HepG2 (cell line): ENCODE measurements around the gene SV2A. TPM values are rescaled to one million over a fixed set of nuclear protein-coding genes. Genes with fewer than 3 reads are reported as not detected.

ENCODE experiments used
- KLF15 ChIP-seq: sonication (generic); formaldehyde crosslinking; IDR thresholded peaks from 2 replicates; pipeline ENCODE4 v1.8.1; 2023; ENCODE audit warnings: borderline replicate concordance, mild to moderate bottlenecking, inconsistent platforms, missing genetic modification reagents, mixed read lengths
- ZNF598 ChIP-seq: sonication (generic); formaldehyde crosslinking; IDR thresholded peaks from 2 replicates; pipeline ENCODE4 v1.5.1; 2020; ENCODE audit warnings: mild to moderate bottlenecking, missing genetic modification reagents, borderline replicate concordance
- ZNF614 ChIP-seq: IDR thresholded peaks from 2 replicates; pipeline ENCODE4 v1.6.1; 2018; ENCODE audit warnings: missing biosample characterization, missing genetic modification reagents, inconsistent platforms, borderline replicate concordance
- polyA plus RNA-seq, 8 experiments: library from polyadenylated mRNA; depleted of rRNA in 3 of 8; stranded (reverse) in 7 of 8; unstranded in 1 of 8; fragments of >200 nt; fragmentation: Illumina TruSeq in 4 of 8; extraction: Trizol in 4 of 8; gene quantifications; 2 replicates each; pipeline versions ENCODE4 v1.2.1 to v1.2.3, GENCODE V29; 2011 to 2016; ENCODE audit warnings: low read depth in 4 of 8, missing spikeins in 1 of 8, mixed read lengths in 1 of 8; ENCODE audit not compliant: insufficient read depth in 1 of 8
- total RNA-seq, 5 experiments: library from RNA; depleted of rRNA; stranded (reverse); fragments of >200 nt; fragmentation: Illumina TruSeq; extraction: Trizol; gene quantifications; 2 replicates each; pipeline ENCODE4 v1.2.3, GENCODE V29; 2016; ENCODE audit warnings: low read depth in 1 of 5
- TF ChIP-seq, protein P1 (sequence below): sonication (generic); formaldehyde crosslinking; IDR thresholded peaks from 2 replicates; pipeline ENCODE4 v1.5.1; 2020; ENCODE audit warnings: mild to moderate bottlenecking, missing genetic modification reagents, moderate library complexity
- TF ChIP-seq, protein P2 (sequence below): sonication (generic); formaldehyde crosslinking; IDR thresholded peaks from 2 replicates; pipeline ENCODE4 v1.5.1; 2020; ENCODE audit warnings: missing genetic modification reagents, mild to moderate bottlenecking, borderline replicate concordance

Gene SV2A
- total and polyA plus RNA-seq, 2 of the 13 experiments (the other 11 are each of a cell fraction or from before 2014, with no cell fraction given): 0.84 to 1.9 TPM

DNA sequence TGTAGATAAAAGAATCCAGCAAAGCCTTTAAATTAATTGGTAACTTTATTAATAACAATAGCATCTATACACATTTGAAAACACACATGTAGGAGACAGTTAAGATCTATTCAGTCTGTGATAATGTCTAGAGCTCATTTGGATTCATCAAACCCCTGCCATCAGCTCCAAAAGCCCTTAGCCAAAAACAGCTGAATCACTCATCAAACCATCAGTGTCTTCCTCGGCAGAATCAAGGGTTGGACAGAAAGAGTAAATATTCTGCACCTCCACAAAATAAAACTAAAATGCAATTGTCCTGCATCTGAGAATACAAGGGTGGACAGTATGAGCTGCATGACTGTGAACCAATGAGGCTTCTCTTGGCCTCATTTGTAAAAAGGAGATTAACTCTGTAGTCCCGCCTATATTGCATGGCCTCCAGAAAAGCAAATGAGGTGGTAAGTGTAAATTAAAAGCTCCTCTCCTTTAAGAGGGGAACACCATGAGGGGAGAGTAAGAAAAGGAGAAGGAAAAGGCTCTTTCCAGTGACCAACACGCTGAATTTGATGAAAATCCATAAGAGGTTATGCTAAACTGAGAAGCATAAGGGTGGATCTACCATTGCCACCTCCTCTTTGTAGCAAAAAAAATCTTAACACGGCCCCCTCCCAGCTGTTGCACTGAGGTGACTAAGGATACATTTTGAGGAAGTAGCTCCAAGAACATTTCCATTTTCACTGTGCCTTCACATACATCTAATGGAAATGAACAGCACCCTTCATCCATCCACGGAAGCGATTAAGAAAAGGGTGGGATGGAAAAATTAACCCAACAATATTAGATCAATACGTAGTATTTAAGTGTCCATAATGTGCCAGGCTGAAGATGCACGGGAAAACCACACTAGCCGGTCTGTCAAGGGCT, 33.0 kb downstream of the SV2A start (continued):
- TF ChIP-seq, protein P1, sequence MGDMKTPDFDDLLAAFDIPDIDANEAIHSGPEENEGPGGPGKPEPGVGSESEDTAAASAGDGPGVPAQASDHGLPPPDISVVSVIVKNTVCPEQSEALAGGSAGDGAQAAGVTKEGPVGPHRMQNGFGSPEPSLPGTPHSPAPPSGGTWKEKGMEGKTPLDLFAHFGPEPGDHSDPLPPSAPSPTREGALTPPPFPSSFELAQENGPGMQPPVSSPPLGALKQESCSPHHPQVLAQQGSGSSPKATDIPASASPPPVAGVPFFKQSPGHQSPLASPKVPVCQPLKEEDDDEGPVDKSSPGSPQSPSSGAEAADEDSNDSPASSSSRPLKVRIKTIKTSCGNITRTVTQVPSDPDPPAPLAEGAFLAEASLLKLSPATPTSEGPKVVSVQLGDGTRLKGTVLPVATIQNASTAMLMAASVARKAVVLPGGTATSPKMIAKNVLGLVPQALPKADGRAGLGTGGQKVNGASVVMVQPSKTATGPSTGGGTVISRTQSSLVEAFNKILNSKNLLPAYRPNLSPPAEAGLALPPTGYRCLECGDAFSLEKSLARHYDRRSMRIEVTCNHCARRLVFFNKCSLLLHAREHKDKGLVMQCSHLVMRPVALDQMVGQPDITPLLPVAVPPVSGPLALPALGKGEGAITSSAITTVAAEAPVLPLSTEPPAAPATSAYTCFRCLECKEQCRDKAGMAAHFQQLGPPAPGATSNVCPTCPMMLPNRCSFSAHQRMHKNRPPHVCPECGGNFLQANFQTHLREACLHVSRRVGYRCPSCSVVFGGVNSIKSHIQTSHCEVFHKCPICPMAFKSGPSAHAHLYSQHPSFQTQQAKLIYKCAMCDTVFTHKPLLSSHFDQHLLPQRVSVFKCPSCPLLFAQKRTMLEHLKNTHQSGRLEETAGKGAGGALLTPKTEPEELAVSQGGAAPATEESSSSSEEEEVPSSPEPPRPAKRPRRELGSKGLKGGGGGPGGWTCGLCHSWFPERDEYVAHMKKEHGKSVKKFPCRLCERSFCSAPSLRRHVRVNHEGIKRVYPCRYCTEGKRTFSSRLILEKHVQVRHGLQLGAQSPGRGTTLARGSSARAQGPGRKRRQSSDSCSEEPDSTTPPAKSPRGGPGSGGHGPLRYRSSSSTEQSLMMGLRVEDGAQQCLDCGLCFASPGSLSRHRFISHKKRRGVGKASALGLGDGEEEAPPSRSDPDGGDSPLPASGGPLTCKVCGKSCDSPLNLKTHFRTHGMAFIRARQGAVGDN (CRISPR knock-in tag): no peak
- TF ChIP-seq, protein P2, sequence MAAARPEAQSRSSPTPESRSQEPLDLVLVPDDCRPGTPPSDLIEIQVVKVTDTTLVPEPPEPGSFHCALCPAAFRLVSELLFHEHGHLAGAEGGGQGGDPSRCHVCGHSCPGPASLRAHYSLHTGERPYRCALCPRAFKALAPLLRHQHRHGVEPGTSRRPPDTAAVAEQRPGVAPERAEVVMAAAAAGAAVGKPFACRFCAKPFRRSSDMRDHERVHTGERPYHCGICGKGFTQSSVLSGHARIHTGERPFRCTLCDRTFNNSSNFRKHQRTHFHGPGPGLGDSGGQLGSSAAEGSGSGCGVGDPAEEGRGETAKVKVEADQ (CRISPR knock-in tag): 0 out of 2 replicates have a peak, but pooled peaks have one; percentile 18
- TF ChIP-seq ZNF614 (CRISPR knock-in tag) (no peak), ZNF598 (CRISPR knock-in tag) (no peak), KLF15 (CRISPR knock-in tag) (0 out of 2 replicates have a peak, but pooled peaks have one; percentile 28)
